ENCODE data around the gene FCRL5. TPM values are rescaled to one million over a fixed set of nuclear protein-coding genes. Genes with fewer than 3 reads are reported as not detected.

Gene FCRL5
- total RNA-seq, 2 donors from 2014 or later: 1.1 TPM; not detected in 1

DNA sequence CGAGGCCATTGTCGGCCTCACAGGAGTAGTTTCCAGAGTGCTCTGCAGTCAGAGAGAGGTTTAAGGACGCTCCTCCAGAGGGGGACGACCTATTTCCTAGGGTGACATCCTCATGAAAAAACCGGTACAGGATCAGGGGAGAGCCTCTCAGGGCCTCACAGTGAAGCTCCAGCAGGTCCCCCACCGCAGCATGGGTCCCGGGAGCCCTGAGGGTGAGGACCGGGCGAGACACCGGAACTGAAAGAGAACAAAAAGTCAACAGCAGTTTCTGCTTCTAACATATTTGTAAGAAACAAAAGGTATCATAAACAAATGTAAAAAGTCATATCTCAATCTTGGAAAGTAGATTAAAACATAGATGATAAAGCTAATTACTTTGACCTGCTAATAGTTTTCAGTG, 31.3 kb downstream of the FCRL5 start:
- H3K9ac ChIP-seq (ENCODE audit: extremely low read depth, low read length, poor library complexity, severe bottlenecking): no peak overlapping the region
- H3K27me3 Mint-ChIP-seq (ENCODE audit: insufficient read depth): no peaks in the 10 kb centered on the region
- H3K27me3 ChIP-seq (ENCODE audit: control insufficient read depth, insufficient read depth, low read length, poor library complexity, severe bottlenecking): no peaks in the 10 kb centered on the region
- TF ChIP-seq CTCF (conservative IDR thresholded peaks at IDR 0.05): no peak
- H3K4me1 ChIP-seq (ENCODE audit: control insufficient read depth, insufficient read depth, low read length): no peaks in the 10 kb centered on the region
- no peaks in the 10 kb centered on the region for H3K9me3 ChIP-seq (ENCODE audit: control insufficient read depth, low read length)
- no peaks in the 10 kb centered on the region for H3K9me3 Mint-ChIP-seq
- no peaks in the 10 kb centered on the region for H3K36me3 ChIP-seq (ENCODE audit: control insufficient read depth, insufficient read depth, low read length)
- WGBS, 2 experiments (ENCODE audit: insufficient coverage in 1 of 2, insufficient read length in 1 of 2): 87 to 89% methylated on average over 5 to 10 of the region's 10 CpGs
- DNase-seq: no peak
- H3K27ac ChIP-seq (ENCODE audit: low read depth, low read length): no peak overlapping the region
- no peak overlapping the region for H3K4me3 Mint-ChIP-seq
- no peaks in the 10 kb centered on the region for H3K36me3 Mint-ChIP-seq (ENCODE audit: low read depth)
- no peaks in the 10 kb centered on the region for H3K4me1 Mint-ChIP-seq
- no peak overlapping the region for H3K4me3 ChIP-seq (ENCODE audit: low read length)
- H3K27ac Mint-ChIP-seq: no peak overlapping the region

DNA sequence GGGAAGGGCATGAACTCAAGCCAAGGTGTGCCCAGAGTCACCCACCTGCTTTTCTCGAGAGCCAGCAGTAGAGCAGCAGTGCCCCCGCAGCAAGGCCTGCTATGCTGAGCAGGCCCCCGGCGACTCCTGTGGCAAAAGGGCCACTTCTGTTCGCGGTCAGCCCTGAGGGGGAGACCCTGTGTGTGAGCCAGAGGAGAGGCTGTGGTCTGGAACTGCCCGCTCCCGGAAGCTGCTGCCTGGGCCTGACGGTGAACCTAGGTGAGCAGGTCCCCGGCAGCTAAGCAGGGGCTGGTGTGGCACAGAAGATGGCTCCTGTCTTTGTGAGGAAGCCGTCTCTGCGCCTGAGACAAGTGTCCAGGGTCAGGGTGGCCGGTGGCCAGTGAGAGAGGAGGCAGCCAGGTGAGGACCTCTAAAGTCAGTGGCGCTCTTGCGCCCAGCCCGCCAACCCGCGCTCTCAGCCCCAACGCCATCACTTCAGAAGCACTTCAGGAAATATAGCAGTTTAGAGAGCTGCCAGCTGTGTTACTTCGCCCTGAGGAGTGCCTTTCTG, 31.9 kb downstream of the FCRL5 start:
- no peak for TF ChIP-seq CTCF (conservative IDR thresholded peaks at IDR 0.05)
- Mint-ChIP-seq H3K9me3 (no peaks in the 10 kb centered on the region), H3K4me3 (no peak overlapping the region), H3K4me1 (no peaks in the 10 kb centered on the region), H3K27me3 (ENCODE audit: insufficient read depth) (peaks cover under 1% of the 10 kb centered on the region), H3K27ac (no peak overlapping the region), H3K36me3 (ENCODE audit: low read depth) (no peaks in the 10 kb centered on the region)
- no peak for DNase-seq
- H3K9me3 ChIP-seq (ENCODE audit: control insufficient read depth, low read length): no peaks in the 10 kb centered on the region
- no peak overlapping the region for H3K27ac ChIP-seq (ENCODE audit: low read depth, low read length)
- H3K9ac ChIP-seq (ENCODE audit: extremely low read depth, low read length, poor library complexity, severe bottlenecking): no peak overlapping the region
- 94 to 97% methylated on average over 16 to 20 of the region's 20 CpGs for WGBS, 2 experiments (ENCODE audit: insufficient coverage in 1 of 2, insufficient read length in 1 of 2)
- no peaks in the 10 kb centered on the region for H3K36me3 ChIP-seq (ENCODE audit: control insufficient read depth, insufficient read depth, low read length)
- H3K4me1 ChIP-seq (ENCODE audit: control insufficient read depth, insufficient read depth, low read length): no peaks in the 10 kb centered on the region
- no peaks in the 10 kb centered on the region for H3K27me3 ChIP-seq (ENCODE audit: control insufficient read depth, insufficient read depth, low read length, poor library complexity, severe bottlenecking)
- no peak overlapping the region for H3K4me3 ChIP-seq (ENCODE audit: low read length)

DNA sequence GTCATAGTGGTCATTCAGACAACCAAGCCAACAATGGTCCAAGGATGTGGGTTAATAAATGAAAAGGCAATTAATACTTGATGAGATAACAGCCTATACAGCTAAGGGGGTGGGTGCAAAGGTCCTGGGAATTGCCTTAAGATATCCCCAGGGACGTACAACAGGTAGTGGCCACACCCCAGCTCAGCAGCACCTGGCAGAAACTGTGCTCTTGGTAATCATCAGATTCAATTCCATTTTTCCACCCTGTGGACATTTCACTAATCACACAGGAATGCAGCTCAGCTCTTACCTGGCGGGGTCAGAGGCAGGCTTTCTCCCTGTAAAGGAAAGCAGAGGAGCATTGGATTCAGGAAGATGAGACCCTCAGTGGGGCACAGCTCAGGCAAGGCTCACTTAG, 32.9 kb downstream of the FCRL5 start:
- no peaks in the 10 kb centered on the region for H3K9me3 ChIP-seq (ENCODE audit: control insufficient read depth, low read length)
- no peaks in the 10 kb centered on the region for H3K4me1 ChIP-seq (ENCODE audit: control insufficient read depth, insufficient read depth, low read length)
- no peaks in the 10 kb centered on the region for H3K9me3 Mint-ChIP-seq
- WGBS, 2 experiments (ENCODE audit: insufficient coverage in 1 of 2, insufficient read length in 1 of 2): 88 to 100% methylated on average over 1 to 2 of the region's 2 CpGs
- no peak for TF ChIP-seq CTCF (conservative IDR thresholded peaks at IDR 0.05)
- H3K27me3 ChIP-seq (ENCODE audit: control insufficient read depth, insufficient read depth, low read length, poor library complexity, severe bottlenecking): no peaks in the 10 kb centered on the region
- H3K4me3 Mint-ChIP-seq: no peak overlapping the region
- no peak overlapping the region for H3K27ac ChIP-seq (ENCODE audit: low read depth, low read length)
- no peak overlapping the region for H3K4me3 ChIP-seq (ENCODE audit: low read length)
- H3K4me1 Mint-ChIP-seq: no peaks in the 10 kb centered on the region
- H3K27ac Mint-ChIP-seq: no peak overlapping the region
- no peaks in the 10 kb centered on the region for H3K36me3 Mint-ChIP-seq (ENCODE audit: low read depth)
- no peaks in the 10 kb centered on the region for H3K36me3 ChIP-seq (ENCODE audit: control insufficient read depth, insufficient read depth, low read length)
- no peak for DNase-seq
- H3K27me3 Mint-ChIP-seq (ENCODE audit: insufficient read depth): peaks cover 1% of the 10 kb centered on the region
- H3K9ac ChIP-seq (ENCODE audit: extremely low read depth, low read length, poor library complexity, severe bottlenecking): no peak overlapping the region
